VCaP (cell line): Measurements from ENCODE around the gene GAS2L2.

Source experiments
- H3K27ac ChIP-seq: fragments of 450-650 bp; 2 replicates; pipeline ENCODE4 v1.5.1; 2017
- CTCF ChIP-seq: fragments of 450-650 bp; conservative IDR thresholded peaks from 2 replicates; pipeline ENCODE4 v1.5.1; 2017; ENCODE audit warnings: mild to moderate bottlenecking, moderate library complexity

GAS2L2 gene

GRCh38 chr17:35745246-35745645 lies 7.8 kb downstream of the GAS2L2 start:
- TF ChIP-seq CTCF, result no peak
- no peak overlapping the region for H3K27ac ChIP-seq

- no peak for TF ChIP-seq CTCF
- no peak overlapping the region for H3K27ac ChIP-seq
Observed at GRCh38 chr17:35744830-35745229, 8.2 kb downstream of the GAS2L2 start.

GRCh38 chr17:35743626-35744328 lies 9.3 kb downstream of the GAS2L2 start:
- no peak for TF ChIP-seq CTCF
- no peak overlapping the region for H3K27ac ChIP-seq

- no peak for TF ChIP-seq CTCF
Observed at GRCh38 chr17:35742896-35743477, 10.1 kb downstream of the GAS2L2 start.

GRCh38 chr17:35742496-35742895 lies 10.5 kb downstream of the GAS2L2 start:
- no peak overlapping the region for H3K27ac ChIP-seq
- TF ChIP-seq CTCF, result no peak

More at GRCh38 chr17:35742896-35743477, 10.1 kb downstream of the GAS2L2 start:
- no peak overlapping the region for H3K27ac ChIP-seq

- peak; percentile 30; the same call in 1 of the 2 replicates for TF ChIP-seq CTCF
Observed at GRCh38 chr17:35740997-35741931, 11.8 kb downstream of the GAS2L2 start.

GRCh38 chr17:35740216-35740615 lies 12.8 kb downstream of the GAS2L2 start:
- TF ChIP-seq CTCF, result no peak

More at GRCh38 chr17:35740997-35741931, 11.8 kb downstream of the GAS2L2 start:
- no peak overlapping the region for H3K27ac ChIP-seq

More at GRCh38 chr17:35740216-35740615, 12.8 kb downstream of the GAS2L2 start:
- no peak overlapping the region for H3K27ac ChIP-seq
